SK-N-MC (cell line): ENCODE measurements around the gene PWWP2B.

ENCODE experiments used
- EZH2 ChIP-seq: fragments of 200-600 bp; sonication (generic); IDR thresholded peaks from one replicate; pipeline ENCODE4 v1.6.1; 2017; ENCODE audit warnings: antibody characterized with exemption
- POLR2AphosphoS5 ChIP-seq: IDR thresholded peaks from 2 replicates; pipeline ENCODE4 v1.6.1; 2012; ENCODE audit warnings: mild to moderate bottlenecking, low read depth, low read length, borderline replicate concordance

- TF ChIP-seq POLR2AphosphoS5 = no peak
- TF ChIP-seq EZH2 = no peak
Measured at GRCh38 chr10:132397036-132397541, at the start of gene PWWP2B.
